ENCODE data around the gene NUP62.
"Not testable (repeated sequence)": the region's sequence is repeated elsewhere in the genome, so short reads cannot be mapped to it uniquely, and the experiment has no call there.

The NUP62 gene, protein sequence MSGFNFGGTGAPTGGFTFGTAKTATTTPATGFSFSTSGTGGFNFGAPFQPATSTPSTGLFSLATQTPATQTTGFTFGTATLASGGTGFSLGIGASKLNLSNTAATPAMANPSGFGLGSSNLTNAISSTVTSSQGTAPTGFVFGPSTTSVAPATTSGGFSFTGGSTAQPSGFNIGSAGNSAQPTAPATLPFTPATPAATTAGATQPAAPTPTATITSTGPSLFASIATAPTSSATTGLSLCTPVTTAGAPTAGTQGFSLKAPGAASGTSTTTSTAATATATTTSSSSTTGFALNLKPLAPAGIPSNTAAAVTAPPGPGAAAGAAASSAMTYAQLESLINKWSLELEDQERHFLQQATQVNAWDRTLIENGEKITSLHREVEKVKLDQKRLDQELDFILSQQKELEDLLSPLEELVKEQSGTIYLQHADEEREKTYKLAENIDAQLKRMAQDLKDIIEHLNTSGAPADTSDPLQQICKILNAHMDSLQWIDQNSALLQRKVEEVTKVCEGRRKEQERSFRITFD

DNA sequence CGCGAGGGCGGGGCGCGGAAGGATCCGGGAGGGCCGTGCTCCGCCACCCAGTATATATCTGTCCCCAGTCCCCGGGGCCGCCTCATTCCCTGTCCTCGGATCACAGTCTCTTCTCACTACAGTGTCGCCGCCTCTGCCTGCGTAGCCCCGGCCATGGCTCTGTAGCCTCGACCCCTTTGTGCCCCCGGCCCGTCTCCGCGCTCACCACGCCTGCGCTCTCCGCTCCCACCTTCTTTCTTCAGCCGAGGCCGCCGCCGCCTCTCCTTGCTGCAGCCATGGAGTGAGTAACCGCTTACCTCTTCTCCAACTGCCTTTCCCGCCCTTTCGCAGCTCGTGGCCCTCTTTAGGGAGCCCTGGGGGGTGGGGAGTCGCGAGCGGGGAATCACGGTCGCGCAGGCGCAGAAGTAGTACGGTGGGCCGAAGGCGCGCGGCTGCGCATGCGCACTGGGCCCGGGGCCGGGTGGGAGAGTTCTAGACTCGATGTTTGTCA is at the start of gene NUP62, which contains the start of gene ATF5:
NUP62 (minus strand) TSS at position 384 of the 490 bp plus-strand sequence. CDS start 19,697 bp downstream, outside the sequence.
ATF5 (plus strand) TSS at position 85 of the 490 bp plus-strand sequence. CDS start 1,646 bp downstream, outside the sequence.
- DNase-seq, result peak; percentile 90

DNA sequence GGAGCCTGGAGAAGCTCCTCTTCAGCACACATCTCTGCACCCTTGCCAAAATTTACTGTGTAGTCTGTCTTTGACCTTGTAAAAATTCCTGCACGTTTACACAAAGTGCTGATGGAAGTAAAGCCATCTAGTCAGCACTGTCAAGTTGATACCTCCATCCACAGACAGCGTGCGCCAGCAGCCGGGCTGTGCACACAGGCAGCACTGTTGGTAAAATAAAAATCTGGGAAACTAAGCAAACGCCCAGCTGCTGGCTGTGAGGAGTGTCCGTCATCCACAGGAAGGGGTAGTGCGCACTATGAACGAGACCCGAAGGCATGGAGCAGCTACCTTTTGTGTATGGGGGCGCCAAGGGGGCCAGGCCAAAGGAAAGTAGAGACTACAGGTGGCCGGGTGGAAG is 49.0 kb upstream of the NUP62 start:
- no peak for DNase-seq

DNA sequence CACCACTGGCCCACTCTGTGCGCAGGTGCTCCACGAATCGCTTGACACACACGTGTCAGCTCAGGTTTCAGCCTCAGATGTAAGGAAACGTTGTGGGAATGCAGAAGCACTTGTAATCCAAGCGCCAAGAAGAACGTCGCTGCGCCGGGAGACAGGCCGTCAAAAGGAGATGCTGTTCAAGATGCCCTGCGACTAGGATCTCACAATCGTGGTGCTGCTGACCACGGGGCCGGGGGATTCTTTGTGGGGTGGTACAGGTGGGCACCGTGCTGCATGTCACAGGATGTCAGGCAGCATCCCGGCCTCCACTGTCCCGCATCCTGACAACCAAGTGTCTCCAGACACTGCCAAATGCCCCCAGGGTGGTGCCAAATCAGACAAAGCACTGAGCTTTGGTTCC is 48.6 kb upstream of the NUP62 start:
- DNase-seq, result no peak

DNA sequence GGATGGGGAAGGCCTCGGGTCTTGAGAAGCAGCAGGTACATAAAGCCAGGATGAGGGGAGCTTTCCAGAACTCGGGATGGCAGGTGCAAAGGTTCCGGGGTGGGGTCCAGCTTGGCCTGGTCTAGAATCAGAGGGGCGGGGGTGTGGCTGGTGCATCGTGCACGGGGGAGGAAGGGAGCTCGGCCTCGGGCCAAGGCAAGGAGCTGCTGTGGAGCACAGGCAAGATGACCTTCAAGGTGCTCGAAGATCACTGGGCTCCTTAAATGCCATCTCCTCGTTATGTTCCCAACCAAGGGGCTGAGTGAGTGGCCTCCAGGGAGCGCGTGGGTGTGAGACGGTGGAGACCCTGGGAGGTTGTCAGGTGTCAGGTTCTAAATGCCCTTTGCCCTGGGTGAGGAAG is 47.8 kb upstream of the NUP62 start:
- DNase-seq, result no peak

DNA sequence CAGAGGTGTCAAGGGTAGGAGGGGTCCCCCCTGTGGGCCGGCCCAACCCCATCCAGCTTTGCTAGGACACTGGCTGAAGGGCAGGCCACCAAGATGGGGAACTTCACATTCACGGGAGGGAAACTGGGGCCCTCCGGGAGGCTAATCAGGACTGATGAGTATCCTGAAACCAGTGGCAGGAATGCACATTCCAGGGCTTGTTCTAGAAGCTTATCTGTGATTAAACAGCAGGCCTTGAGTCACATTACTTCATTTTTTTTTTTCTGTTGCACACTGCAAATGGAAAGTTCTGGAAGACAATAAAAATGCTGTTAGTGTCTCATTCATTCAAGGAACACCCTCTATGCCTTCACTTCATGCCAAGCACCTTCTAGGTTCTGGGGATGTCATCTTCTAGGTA is 47.2 kb upstream of the NUP62 start:
- DNase-seq, result no peak

DNA sequence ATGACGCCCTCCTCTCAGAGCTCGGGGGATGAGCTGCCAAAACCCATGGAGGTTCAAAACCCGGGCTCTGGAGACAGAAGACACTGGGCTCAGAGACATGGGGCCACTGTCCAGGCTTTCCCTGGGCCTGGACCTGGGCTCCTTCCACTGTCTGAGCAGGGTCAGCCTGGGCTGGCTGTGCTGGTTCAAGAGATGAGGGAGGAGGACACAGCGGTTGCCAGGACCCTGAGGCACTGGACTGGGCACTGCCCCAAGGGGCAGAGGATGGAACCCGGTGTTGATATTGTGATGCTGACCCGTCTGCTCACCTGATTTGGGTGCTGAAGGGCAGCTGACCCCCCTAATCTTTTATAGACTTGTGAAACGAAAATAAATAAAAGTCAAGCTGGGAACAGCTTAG is 45.7 kb upstream of the NUP62 start:
- DNase-seq, result no peak

DNA sequence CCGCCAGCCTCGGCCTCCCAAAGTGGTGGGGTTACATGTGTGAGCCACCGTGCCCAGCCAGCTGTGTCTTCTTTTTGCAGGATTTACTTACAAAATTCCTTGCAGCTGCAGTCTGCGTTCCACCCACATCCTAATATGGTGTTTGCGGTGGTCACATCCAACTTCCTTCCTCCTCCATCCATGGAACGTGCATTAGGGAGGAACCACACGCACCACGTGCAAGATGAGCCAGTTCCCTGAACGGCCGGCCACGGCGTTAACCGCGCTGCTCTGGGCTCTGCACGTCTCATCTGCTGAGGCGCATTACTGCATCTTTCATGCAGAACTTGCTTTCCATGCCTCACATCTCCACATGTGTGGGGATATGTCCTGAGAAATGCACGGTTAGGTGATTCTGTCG is 44.7 kb upstream of the NUP62 start:
- DNase-seq, result no peak

DNA sequence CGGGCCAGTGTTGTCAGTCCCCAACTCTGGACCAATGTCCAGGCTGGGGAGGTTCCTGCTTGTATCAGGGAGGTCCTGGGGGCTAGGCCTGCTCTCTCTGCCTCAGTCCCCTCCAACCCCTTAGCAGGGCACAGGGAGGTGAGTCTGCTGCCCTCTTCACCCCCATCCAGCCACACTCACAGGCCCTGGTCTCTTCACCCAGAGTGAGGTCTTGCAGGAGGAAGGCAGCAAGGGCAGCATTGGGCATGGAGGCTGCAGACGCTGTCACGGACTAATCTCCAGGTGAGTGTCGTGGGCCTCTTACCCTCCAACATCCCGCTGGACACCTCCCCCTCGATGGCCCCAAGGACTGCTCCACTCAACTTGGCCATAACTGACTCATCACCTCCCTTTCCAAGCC is 43.5 kb upstream of the NUP62 start:
- no peak for DNase-seq

DNA sequence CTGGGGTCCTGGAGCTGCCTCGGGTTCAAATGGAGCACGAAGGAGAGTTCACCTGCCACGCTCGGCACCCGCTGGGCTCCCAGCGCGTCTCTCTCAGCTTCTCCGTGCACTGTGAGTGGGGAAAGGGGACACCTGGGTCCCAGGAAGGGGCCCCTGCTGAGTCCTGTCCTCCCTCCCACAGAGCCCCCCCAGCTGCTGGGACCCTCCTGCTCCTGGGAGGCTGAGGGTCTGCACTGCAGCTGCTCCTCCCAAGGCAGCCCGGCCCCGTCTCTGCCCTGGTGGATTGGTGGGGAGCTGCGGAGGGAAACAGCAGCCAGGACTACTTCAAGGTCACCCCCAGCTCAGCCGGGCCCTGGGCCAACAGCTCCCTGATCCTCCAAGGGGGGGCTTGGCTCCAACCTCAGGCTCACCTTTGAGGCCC is 42.7 kb upstream of the NUP62 start:
- no peak for DNase-seq

DNA sequence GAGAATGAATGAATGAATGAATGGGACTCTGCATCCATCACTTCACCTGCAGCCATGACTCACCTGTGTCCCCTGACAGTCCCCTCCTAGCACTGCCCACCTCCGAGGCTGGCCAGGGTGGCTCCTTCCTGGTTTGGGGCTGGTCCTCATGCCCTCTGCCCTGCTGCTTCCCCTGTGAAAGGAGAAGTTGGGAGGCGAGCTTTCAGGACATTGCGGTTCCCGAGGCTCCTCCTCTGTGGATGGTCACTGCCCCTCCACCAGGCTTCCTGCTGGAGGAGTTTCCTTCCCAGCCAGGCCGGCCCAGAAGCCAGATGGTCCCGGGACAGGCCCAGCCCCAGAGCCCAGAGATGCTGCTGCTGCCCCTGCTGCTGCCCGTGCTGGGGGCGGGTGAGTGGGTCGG is 40.1 kb upstream of the NUP62 start:
- not testable (repeated sequence) for DNase-seq

DNA sequence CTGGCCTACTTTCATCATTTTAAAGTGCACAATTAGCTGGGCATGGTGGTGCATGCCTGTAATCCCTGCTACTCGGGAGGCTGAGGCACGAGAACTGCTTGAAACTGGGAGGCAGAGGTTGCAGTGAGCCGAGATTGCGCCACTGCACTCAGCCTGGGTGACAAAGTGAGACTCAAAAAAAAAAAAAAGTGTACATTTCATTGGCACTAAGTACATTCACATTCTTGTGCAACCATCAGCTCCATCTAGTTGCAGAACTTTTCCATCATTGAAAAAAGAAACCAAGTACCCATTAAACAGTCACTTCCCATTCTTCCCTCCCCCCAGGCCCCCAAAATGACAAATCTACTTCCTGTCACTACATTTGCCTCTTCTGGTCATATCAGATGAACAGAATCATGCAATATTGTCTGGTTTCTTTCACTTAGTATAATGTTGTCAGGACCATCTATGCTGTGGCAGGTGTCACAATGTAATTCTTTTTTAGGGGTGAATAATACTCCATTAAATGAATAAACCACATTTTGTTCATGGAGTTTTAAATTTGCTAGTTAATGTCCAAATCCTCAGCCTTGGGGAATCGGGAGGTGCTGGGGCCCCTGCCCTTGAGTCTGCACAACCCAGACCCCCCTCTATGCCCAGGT is 39.1 kb upstream of the NUP62 start:
- no peak for DNase-seq

DNA sequence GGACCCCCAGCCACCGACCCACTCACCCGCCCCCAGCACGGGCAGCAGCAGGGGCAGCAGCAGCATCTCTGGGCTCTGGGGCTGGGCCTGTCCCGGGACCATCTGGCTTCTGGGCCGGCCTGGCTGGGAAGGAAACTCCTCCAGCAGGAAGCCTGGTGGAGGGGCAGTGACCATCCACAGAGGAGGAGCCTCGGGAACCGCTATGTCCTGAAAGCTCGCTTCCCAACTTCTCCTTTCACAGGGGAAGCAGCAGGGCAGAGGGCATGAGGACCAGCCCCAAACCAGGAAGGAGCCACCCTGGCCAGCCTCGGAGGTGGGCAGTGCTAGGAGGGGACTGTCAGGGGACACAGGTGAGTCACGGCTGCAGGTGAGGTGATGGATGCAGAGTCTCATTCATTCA is 31.7 kb upstream of the NUP62 start, which contains the start of gene SIGLEC11:
SIGLEC11 (minus strand) TSS at position 193 of the 400 bp plus-strand sequence; CDS start at position 102, 91 bp downstream.
- not testable (repeated sequence) for DNase-seq

DNA sequence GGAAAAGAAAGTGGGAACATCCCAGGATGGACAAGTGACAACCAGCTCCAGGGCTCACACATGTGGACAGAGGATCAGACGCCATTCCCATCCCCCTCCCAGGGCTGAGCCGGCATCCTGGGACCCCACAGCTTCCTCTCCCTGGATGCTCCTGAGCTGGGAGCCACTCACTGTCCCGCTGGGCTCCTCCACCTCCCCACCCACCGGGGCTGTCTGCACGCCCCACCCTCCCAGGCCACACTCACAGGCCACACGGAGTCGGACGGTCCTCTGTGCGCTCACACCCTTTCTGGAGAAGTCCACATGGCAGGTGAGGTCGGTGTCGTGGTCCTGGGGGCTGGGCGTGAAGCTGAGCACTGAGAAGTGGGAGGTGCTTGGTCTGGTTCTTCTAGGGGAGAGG is 30.6 kb upstream of the NUP62 start:
- not testable (repeated sequence) for DNase-seq

DNA sequence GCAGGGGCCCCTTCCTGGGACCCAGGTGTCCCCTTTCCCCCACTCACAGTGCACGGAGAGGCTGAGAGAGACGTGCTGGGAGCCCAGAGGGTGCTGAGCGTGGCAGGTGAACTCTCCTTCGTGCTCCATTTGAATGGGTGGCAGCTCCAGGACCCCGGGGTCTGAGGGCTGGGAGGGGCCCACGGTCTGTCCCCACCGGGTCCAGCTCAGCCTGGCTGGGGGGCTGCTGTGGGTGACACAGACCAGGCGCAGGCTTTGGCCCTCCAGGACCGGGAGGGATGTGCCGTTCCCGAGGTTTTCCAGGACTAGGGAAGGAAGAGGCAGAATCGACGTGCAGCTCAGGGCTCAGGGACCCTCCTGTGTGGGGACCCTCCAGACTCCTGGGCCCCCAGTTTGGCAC is 29.3 kb upstream of the NUP62 start:
- DNase-seq, result not testable (repeated sequence)

DNA sequence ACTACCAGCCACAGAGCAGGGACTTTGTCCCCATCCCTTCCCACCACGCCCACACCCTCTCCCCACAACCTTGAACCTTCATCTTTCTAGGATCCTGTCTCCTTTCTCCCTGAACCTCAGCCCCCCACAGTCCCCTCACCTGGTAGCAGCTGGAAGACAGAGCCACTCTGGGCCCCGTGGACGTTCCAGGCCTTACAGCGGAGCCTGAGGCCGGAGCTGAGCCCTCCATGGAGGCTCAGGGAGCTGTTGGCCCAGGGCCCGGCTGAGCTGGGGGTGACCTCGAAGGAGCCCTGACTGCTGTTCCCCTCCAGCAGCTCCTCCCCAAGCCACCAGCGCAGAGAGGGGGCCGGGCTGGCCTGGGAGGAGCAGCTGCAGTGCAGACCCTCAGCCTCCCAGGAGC is 28.8 kb upstream of the NUP62 start:
- not testable (repeated sequence) for DNase-seq

DNA sequence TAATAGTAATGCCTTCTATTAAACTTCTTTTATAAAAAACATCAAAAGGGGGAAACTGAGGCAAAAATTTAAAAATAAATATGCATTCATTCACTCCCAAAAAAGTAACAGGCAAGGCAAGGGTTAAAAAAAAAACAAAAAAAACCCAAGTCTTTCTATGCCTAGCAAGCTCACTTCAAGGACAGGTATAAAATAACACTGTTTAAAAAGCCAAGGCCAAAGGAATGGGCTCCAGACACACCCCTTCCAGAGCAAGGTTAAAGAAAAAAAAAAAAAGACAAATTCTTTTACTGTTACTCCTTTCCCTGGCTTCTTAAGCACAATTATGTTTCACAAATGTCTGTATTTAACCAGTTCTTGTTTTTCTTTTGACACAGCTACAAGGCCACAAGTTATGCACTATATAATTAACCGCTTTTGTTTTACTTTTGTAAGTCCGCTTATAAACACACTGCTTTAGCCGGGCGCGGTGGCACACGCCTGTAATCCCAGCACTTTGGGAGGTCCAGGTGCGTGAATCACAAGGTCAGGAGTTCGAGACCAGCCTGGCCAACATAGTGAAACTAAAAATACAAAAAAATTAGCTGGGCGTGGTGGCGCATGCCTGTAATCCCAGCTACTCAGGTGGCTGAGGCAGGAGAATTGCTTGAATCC is 28.1 kb upstream of the NUP62 start:
- no peak for DNase-seq

DNA sequence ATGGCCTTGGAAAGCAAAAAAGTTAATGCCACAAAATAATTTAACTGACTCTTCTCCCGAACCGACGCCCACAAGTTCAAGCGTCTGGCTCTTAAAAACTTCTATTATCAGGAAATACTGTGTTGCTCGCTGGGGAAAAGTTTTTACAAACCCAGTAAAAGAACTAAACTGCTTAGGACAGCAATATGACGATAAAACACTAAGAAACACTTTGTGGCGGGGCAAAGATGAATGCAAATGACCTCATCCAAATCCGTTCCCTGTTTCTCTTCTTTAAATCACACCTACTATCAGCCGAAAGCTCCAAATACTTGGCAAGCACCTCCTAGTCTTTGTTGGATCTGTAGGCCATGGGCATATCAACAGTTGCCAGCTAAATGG is 26.8 kb upstream of the NUP62 start:
- DNase-seq, result no peak

DNA sequence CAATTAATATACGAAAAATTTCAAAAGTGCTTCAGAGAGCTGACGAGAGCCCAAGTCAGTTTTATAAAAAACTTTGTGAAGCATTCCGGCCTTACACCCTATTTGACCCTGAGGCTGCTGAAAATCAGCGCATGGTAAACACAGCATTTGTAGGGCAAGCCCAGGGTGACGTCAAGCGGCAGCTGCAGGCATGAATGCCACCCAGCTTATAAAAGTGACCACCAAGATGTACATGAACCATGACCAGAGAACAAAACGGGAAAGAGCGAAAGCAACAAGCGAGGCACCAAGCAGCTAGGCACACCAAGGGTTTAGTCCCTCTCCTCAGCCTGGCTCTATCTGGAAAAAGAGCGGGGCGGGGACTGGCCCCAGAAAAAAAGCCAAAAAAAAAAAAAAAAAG is 25.6 kb upstream of the NUP62 start:
- no peak for DNase-seq

DNA sequence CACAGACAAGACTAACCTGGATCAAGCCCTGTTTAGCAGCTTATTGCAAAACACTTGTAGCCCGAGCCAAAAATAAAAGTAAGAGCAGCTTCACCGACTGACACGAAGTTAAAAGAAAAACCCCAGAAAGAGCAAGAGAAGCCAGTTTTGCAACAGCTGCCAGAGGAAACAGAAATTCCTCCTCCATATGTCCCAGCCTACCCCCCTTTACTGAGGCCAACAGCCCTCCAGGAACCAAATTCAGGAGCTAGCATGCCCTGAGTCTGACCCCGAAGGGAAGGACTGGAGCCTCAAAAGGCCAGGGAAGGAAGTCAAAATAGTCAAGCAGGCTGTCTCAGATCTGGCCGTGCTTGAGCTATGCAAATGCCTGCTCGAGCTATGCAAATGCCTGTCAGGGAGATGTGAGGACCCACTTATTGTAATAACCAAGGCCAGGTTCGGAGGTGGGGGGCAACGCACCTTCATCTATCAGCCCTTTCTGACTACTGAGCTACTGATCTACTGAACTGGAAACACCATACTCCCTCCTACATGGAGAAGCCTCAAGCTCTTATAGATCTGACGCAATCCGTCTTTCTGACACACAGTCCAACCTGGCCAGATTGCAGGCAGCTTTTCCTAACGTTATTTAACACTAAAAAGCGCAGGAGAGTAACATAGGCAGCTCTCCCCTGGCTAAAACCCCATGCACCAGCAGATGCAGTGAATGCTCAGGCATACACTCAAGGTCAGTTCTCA is 25.0 kb upstream of the NUP62 start:
- DNase-seq, result no peak

DNA sequence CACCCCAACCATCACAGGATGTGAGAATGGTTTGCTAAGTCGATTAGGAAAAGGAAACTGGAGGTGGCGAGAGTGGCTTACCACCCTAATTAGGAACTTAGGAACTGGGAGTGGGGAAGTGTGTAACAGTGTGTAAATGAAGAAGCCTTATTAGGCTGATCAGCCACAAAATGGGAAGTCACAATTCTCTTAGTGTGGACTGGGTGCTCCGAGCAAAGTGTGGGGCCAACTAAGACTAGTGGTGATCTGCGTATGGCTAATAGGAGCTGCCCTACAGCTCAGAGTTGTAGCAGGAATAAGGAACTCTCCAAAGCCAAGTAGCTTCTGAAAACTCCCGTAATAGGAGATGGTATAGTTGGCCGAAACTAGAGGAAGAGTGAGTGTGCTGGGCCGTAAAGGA is 24.1 kb upstream of the NUP62 start:
- DNase-seq, result no peak

DNA sequence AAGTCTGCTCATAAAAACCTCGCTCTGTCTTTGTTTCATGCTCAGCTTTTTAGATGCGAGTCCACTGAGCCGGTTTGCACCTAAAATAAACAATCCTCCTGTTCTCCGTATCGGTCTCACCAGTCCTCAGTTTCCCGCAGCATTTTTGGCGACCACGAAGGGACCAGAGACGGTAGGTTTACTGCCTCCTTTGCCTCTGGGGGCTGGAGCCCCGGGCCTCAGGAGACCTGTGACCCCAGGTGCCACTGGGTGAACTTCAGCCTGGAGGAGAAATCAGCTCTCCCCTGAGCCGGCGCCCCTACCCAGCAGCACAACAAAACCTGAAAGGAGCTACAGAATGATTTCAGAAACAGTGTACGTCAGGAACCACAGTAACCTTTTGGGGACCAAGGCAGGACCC is 23.6 kb upstream of the NUP62 start:
- no peak for DNase-seq

DNA sequence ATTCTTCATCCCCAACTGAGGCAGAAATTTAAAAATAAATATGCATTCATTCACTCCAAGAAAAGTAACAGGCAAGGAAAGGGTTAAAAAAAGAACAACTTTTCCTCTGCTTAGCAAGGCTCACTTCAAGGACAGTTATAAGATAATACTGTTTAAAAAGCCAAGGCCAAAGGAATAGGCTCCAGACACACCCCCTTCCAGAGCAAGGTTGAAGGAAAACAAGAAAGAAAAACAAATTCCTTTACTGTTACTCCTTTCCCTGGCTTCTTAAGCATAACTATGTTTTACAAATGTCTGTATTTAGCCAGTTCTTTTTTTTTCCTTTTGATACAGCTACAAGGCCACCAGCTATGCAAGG is 23.2 kb upstream of the NUP62 start:
- no peak for DNase-seq
